ENCODE measurements around the gene CASZ1.

- TF ChIP-seq ZNF532 (CRISPR knock-in tag; IDR thresholded peaks at IDR 0.05; ENCODE audit: borderline replicate concordance) (no peak), PRRX2 (CRISPR knock-in tag; IDR thresholded peaks at IDR 0.05) (no peak), ZNF423 (CRISPR knock-in tag; IDR thresholded peaks at IDR 0.05) (no peak), CTCF (IDR thresholded peaks at IDR 0.05) (no peak), MAX (CRISPR knock-in tag; IDR thresholded peaks at IDR 0.05) (no peak), USF2 (CRISPR knock-in tag; IDR thresholded peaks at IDR 0.05) (no peak), IRF2 (CRISPR knock-in tag; IDR thresholded peaks at IDR 0.05; ENCODE audit: borderline replicate concordance, low read depth) (no peak), GTF2I (CRISPR knock-in tag; conservative IDR thresholded peaks at IDR 0.05) (no peak)
Observed at GRCh38 chr1:10818262-10819197, 22.1 kb upstream of the CASZ1 start.

All from WTC11 (cell line).